Stimulated activated naive CD4-positive, alpha-beta T cell treated with Interleukin-2 at 50 U/mL for 16 hours (primary cell): ENCODE measurements around the gene ALDH3A2.

Source experiments
- DNase-seq: peaks from one replicate; lab custom pipeline; 2025; lab: John Stamatoyannopoulos, UW

Gene ALDH3A2

DNA sequence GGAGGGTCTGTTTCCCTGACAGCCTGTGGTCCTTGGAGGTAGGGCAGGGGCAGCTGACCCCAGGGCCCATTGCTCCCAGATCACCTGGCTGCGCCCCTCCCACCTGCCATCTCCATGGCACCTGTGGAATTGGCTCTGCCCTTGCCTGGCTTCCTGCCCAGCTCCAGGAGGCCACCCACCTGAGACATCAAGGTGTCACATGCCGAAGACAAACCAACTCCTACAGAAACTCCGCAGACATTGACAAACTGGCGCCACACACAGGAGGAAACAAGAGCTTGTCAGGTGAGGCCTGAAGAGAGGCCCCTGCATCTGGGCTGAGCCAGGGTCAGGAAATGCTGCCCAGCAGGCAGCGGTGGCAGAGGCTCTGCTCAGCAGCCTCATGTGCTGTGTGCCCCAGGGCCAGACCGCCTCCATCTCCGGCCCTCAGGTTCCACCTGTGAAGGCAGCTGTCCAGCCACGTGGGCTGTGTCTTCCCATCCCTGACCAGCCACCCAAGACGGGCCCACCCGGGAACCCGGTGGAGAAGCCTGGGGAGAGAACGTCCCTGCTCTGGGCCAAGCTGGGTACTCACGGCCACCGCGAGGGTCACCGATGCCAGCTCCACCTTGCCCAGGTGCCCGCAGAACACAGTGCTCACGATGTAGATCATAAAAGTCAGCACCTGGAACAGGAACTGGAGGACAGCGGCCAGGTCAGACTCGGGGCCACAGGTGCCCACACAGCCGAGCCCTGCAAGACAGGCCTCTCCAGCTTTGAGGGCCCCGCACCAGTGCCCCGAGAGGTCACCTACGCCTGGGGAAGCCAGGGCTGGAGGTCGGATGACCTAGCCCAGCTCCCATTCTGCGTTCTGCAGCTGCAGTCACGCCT is 66.2 kb downstream of the ALDH3A2 start:
- DNase-seq, result no peak

GRCh38 chr17:19716108-19717030 is 67.8 kb downstream of the ALDH3A2 start, which contains the start of gene SLC47A2:
SLC47A2 (minus strand) TSS chr17:19716584; CDS start chr17:19716555, 29 bp downstream.
- DNase-seq, result no peak

- no peak for DNase-seq
Observed at GRCh38 chr17:19717031-19717360, 68.4 kb downstream of the ALDH3A2 start.

GRCh38 chr17:19717411-19717908 is 68.9 kb downstream of the ALDH3A2 start:
- DNase-seq, result no peak

DNA sequence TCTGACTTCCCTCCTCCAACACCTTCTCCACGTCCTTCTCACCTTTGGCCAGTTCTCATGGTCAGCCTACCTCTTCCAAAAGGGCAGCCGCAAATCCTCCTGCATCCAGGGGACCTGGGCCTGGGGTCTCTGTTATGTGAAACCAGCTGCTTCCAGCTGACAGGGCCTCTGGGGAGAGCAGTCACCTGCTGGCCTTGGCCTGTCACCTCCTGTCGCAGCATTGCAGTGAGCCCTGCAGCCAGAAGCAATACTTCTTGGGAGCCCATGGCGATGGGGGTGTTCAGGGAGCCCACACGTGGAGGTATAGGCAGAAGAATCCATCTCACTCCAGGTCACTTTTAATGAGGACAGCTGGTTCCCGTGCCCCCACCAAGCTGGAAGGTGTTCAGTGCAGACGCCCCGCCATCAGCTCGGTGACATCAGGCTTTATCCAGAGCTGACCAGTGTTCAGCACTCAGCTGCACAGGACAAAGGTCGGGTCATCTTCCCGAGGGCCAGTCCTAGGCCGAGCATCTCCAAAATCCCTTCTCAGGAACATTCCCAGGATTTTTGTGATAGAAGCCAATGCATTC is 69.6 kb downstream of the ALDH3A2 start:
- no peak for DNase-seq

GRCh38 chr17:19718613-19719354 is 70.2 kb downstream of the ALDH3A2 start:
- DNase-seq, result no peak

GRCh38 chr17:19719355-19720209 is 71.0 kb downstream of the ALDH3A2 start:
- DNase-seq, result no peak

DNA sequence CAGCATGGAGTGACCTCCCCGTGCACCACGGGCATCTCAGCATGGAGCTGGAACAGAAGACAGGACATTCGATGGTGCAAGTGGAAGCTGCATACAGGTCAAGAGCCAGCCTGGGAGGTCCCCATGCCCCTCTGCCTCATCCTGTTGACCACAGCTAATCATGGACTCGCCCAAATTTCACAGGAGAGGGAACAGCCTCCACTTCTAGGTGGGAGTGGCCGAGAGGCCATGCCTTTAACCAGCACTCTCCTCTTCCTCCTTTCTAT is 71.6 kb downstream of the ALDH3A2 start:
- DNase-seq, result no peak

GRCh38 chr17:19720631-19721426 is 72.3 kb downstream of the ALDH3A2 start:
- DNase-seq, result no peak

- DNase-seq, result no peak
Observed at GRCh38 chr17:19723964-19724363, 75.4 kb downstream of the ALDH3A2 start.

- peak; percentile 25 for DNase-seq
Observed at GRCh38 chr17:19724501-19725420, 76.2 kb downstream of the ALDH3A2 start.

DNA sequence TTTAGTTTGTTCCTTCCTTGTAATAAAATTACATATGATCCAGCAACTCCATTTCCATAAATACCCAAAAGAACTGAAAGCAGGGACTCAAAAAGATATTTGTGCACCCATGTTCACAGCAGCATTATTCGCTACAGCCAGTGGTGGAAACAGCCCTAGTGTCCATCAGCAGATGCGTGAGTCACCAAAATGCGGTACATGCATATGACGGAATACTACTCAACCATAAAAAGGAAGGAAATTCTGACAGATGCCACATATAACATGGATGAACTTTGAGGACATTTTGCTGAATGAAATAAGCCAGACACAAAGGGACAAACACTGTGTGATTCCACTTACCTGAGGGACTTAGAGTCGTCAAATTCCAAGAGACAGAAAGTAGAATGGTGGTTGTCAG is 76.9 kb downstream of the ALDH3A2 start:
- DNase-seq, result no peak

- DNase-seq, result no peak
Observed at GRCh38 chr17:19726631-19727376, 78.3 kb downstream of the ALDH3A2 start.
